GM18502 (cell line): ENCODE data around the gene EGFR.

Source experiments
- ATAC-seq: cut with Tn5 transposase; IDR thresholded peaks from one replicate; pipeline ENCODE4 v1.9.1; 2021; ENCODE audit warnings: mild to moderate bottlenecking; ENCODE audit not compliant: unreplicated experiment, poor library complexity

Gene EGFR

DNA sequence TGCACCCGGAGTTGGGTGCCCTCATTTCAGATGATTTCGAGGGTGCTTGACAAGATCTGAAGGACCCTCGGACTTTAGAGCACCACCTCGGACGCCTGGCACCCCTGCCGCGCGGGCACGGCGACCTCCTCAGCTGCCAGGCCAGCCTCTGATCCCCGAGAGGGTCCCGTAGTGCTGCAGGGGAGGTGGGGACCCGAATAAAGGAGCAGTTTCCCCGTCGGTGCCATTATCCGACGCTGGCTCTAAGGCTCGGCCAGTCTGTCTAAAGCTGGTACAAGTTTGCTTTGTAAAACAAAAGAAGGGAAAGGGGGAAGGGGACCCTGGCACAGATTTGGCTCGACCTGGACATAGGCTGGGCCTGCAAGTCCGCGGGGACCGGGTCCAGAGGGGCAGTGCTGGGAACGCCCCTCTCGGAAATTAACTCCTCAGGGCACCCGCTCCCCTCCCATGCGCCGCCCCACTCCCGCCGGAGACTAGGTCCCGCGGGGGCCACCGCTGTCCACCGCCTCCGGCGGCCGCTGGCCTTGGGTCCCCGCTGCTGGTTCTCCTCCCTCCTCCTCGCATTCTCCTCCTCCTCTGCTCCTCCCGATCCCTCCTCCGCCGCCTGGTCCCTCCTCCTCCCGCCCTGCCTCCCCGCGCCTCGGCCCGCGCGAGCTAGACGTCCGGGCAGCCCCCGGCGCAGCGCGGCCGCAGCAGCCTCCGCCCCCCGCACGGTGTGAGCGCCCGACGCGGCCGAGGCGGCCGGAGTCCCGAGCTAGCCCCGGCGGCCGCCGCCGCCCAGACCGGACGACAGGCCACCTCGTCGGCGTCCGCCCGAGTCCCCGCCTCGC lies at the start of gene EGFR:
Gene EGFR, plus strand, starts transcription at position 657 of the 830 bp plus-strand sequence. CDS start 261 bp downstream, outside the sequence.
- no peak for ATAC-seq

DNA sequence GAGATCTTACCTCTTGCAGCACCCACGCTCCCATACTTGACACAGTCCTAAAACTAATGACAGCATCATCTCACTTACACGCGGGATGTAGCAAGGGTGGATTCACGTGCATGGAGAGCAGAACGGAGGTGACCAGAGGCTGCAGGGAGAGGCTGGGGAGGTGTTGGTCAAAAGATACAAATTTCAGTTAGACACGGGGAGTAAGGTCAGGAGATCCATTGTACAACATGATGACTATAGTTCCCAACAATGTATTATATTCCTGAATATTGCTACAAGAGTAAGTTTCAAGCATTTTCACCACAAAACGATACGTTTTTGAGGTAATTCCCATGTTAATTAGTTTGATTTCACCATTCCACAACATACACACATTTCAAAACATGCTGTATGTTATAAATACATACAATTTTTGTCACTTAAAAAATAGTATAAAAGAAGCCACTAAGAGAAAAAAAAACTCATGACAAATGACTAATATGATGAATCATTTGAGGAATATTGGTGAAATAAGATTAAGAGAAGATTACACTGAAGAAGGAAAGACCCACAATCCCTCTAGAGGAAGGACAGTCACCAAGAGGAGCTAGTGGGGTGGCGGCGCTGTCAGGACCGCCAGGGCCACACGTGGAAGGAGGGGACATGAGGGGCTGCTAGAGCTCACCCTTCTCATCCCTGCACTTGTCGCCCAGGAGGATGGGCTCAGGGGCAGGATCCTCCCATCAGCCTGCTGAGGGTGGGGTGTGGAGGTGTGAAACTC lies 49.4 kb upstream of the EGFR start:
- ATAC-seq: no peak

DNA sequence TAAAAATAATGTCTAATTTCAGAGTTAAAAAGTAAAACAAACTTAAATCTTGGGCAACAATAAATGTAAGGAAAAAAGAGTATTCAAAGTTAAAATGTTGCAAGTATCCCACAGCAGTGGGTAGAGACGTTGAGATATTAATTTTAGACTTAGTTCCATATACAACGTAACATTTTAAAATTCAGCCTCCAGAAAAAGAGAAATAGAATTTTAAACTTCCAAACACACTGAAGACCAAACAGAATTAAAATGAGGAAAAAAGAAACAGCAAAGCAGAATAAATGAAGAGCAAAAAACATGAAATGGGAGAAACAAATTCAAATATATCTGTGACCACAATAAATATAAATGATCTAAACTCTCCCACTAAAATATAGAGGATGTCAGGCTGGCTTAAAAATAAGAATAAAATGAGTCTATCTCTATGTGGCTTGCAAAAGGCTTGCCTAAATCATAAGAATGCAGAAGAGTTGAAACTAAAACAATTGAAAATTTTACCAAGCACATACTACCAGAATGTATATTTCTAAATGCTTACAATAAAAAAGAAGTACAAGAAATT lies 46.0 kb upstream of the EGFR start:
- no peak for ATAC-seq

DNA sequence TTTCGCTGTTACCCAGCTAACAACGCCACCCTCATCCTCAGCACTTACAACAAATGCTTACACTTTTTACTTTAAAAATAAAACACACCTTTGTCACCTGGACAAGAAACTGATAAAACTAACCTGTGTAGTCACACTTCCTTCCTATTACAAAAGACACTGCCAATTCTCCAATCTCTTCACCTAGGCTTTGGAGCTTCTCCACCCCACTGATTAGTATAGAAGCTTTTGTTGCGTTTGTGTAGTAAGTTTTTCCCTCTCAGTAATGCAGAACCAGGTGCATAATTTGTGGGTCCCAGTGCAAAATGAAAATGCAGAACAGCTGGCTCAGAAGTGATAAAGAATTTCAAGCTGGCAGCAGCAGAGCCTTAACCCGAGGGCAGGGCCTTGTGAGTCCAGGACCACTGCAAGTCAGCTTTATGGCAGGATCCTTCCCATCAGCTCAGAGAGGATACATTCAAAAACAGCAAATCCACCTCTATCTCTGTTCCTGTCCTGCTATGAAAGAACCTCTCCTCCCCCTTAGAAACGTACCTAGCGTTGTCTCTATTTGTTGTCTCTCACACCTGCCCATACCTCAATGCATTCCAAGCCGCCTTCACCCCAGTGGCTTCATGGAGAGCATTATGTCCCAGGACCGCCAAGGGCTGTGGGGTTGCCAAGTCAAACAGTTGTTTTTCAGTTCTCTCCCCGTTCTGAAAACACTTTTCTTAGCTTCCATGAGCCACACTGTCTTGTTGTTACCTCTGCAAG lies 40.3 kb upstream of the EGFR start:
- no peak for ATAC-seq

DNA sequence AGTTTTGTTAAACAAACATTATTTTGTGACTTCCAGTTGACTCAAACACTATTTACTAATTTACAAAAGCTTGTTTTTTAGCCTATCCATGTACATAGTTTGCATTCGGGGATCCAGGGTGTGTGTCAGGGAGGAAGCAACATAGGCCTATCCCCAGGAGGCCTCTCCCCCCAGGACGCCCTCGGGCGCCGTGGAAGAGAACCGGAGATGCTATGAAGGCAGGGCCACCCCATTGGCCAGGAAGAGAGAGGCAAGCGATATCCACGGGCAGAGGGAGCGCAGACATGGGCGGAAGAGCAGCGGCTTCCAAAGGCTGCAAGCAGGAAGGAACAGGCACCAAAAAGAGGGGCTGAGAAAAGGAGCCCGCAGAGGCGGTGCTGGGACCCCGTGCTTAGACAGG lies 38.3 kb upstream of the EGFR start:
- ATAC-seq: no peak

DNA sequence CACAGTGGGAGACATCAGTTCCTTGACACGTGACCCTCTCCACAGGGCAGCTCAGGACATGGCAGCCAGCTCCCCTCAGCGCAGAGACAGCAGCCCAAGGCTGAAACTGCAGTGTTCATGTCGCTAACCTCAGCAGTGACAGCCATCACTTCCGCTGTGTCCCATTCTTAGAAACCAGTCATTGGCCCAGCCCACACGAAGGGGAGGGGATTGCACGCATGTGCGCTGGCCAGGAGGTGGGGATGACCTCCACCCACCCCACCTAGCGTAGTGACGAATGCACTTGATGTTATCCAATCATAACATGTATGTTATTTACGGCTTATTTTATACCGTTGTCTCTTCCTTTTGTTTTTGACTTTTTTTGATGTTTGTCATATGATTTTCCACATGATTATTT lies 36.9 kb upstream of the EGFR start:
- no peak for ATAC-seq

DNA sequence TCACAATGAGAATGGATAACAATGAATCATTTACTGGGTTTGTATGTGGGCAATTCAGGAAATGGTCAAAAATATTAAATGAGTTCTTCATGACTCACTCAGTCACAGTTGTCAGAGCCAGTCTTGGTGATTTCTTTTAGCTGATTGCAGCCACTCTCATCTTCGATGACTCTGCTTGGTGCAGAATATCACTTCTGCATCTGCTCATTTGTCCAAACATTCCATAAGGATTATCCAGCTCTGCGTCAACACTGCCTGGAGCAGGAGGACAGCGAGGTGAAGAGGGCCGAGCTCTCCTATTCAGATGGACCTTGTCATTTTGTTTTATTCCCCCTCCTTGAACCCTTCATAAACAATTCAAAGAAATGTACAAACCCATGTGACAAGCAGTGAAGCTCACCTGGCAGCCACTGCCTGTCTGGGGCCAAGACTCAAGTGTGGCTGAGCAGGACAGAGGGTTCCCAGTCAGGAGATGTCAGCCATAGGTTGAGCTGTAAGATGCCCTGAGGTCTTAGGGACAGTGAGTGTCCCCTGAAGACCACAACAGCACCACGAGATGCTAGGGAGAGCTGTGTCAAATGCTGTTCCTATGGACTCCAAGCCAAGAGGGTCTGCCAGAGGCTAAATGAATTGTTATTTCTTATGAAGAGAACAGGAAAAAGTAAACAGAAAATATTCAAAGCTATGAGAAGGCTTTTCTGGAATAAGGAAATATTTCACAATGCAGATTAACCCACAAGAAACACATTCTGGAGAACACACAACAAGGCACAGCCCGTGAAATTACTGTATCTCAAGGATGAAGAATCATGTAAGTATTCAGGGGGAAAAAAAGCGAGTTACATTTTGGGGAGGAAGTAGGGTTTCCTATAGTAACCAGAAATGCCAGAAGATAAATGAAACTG lies 33.1 kb upstream of the EGFR start:
- no peak for ATAC-seq

DNA sequence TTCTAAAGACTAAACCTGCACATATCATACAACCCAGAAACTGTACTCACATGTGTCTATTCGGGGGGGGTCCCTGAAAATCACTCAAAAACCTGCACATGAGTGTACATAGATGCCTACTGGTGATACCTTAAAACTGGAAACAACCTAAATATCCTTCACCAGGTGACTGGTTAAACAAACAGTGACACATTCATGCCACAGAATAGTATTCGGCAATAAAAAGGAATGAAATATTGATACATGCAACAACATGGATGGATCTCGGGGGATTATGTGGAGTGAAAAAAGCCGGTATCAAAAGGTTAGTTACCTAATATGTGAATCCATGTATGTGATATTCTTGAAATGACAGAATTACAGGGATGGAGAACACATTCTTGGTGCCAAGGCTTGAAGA lies 32.1 kb upstream of the EGFR start:
- ATAC-seq: no peak

DNA sequence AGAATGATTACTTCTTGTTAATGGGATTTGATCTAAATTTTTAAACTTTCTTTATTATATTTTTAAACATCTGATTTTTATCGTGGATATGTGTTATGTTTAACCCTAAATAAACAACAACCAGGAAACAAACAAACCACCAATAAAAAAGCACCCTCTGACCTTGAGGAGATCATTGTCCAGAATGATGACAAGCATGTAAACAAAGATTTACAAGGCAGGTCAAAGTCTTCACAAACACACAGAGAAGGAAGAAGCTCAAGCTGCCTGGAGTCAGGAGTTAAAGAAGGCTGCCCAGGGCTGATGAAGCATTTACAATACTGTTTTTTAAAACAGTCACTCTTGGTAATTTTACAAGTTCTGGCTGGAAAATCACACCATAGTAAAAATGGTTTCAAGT lies 31.0 kb upstream of the EGFR start:
- ATAC-seq: no peak

DNA sequence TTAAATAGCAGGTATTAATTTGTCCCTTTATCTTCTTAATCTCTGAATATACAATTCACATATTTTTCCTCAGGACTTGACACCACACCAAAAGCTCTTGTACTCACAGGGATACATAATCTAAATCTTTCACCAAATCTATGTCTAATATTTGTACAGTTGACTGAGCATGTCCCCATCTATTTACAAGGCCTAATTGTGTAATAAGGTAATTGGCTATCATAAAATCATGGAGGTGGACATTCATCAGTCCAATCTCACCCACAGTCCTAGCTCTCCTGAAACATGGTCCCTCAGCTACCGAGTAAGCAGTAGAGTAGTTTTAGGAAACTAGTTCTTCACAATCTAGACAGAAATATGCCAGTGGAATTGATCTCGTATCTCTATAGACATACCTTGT lies 30.3 kb upstream of the EGFR start:
- ATAC-seq: no peak

DNA sequence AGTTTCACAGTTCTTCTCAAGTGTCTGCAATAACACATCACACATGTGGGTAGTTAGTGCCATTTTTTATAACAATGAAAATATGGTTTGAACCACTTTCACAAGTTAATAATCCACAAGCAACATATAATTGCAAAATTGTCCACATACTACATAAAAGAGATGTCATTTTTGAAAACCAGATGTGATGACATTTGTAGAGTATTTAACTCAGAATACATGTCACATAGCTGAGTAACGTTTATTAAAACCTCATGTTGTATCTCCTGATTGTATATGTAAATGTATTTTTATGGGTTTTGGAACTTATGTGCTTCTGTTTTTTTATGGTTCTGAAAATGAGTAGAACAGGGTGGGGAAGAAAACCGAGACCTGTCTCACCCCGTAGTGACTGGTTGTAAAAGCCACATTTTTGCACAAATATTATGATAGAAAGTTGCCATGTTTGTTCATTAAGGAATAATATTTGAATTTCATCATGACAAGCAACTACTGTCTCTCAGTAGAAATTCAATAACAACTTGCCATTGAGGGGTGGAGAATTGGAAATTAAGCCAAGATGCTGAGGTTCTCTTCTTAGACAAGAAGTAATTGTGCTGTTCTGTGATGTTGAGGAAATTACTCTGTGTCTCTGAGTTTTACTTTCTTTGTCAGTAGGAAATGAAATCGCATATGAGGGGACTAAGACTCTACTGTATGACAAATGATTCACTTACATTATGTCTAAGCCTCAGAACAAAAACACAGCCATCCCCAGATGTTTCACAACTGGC lies 29.2 kb upstream of the EGFR start:
- ATAC-seq: no peak

DNA sequence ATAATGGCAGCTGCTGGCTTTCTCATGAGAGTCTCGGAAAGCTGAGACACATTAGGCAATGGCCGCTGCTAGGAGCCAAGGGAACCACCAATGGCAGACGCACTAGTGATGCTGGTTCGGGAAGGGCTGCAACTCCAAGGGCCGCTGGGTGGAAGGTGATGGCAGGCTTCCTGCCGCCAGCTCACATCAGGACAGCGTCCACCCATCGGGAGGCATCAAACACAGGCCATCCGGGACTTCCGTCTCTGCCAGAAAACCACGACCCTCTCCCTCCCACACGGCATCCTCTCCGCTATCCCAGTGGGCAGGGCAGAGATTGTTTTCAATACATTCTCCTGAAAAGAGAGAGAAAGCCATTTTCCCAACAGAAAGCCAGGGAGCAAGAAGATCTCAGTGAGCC lies 27.5 kb upstream of the EGFR start:
- ATAC-seq: no peak

DNA sequence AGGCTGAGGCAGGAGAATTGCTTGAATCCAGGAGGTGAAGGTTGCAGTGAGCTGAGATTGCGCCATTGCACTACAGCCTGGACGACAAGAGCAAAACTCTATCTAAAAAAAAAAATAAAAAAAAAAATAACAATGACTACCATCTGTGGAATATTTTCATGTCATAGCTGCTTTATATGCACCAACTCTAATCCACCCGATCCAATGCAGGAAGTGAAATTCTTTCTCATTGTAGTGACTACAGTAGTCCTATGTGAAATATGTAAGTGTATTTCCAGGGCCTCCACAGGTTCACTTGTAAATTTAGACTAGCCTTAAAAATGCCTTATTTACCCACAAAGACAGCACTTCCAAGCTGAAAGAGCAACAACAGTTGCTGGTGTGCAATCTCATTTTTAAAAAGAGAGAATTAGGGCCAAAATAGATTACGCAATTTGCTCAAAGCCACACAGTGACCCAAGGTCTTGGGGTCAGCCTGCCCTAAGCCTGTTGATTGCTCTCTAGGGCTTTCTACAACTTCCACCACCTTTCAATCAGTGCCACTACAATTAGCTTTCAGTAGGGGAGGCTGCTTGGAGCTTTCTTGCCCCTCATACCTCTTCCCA lies 25.8 kb upstream of the EGFR start:
- ATAC-seq: no peak

DNA sequence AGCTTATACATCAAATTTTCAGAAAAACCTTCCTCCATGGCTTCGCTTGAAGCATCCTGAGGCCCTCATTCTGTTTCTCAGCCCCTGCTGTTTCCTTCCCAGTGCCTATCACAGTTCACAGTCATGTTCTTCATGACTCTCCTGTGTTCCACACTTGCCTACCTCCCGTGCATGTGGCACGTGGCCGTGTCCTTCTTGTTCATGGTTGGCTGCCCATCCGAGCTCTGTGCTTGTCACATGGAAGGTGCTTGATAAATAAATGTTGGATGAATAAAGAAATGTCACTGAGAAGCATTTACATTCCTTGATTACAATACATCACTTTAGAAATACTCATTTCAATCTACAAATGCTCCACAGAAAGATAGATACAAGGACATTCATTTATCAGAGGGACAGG lies 23.7 kb upstream of the EGFR start:
- no peak for ATAC-seq

DNA sequence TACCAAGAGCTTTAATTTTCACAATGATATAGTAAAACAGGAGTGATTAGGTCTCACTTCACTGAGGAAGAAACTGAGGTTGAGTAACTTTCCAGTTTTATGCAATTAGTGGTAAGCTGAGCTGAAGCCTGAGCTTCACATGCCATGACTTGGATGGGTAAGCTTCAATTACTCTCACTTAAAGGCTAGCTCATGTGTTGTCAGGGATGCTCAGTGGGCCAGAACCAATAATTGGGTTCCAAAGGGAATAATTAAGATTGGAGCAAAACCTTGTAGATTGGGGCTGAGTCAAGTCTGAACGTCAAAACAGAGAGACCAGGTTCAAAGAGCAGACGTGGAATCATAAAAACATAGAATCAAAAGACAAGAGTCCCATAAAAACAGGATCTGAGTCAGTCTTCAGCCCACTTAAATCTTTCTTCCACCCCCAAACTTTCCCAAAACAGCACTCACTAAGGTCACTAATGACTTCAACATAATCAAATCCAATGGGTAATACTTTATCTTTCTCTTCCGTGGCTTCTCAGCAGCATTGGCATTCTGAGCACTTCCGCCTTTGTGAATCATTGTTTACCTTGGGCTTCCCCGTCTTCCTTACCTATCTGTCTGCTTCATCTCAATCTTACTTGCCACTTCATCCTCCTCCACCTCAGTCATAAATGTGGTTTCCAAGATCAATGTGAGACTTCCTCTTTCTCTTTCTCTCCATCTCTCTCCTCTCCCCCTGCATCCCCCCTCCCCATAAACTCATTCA lies 23.0 kb upstream of the EGFR start:
- peak; percentile 97 for ATAC-seq

DNA sequence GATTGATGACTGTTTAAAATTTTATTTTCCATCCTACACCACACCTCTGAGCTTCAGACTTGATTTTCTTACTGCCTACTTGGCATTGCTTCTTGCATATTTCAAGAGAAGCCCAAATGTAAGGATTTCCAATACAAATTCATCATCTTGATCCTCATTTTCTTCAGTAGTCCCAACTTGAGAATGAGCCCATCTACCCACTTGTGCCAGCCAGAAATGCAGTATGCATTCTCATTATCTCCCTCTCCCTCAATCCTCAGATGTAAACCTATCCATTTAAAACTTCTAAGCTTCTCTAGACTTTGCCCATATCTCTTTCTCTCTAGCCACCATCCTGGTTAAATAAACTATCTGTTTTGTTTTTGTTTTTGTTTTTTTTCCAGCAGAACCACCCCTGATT lies 22.4 kb upstream of the EGFR start:
- no peak for ATAC-seq

DNA sequence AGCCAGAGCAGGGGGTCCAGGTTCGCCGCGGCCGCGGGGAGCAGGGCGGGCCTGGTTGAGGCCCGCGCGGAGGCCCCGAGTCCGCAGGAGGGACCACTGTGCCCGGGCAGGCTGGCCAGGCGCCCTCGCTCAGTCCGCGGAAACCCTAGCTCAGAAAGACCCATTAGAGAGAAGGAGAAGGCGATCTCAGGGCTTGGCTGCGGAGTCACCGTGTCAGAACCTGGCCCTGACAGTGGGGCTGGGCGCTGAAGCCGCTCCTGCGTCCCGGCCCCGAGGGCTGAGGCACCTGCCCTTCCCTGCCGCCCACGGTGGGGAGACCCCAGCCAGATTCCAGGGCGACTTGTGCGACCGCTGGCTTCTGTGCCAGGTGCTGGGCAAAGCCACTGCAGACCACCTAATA lies 14.2 kb upstream of the EGFR start:
- ATAC-seq: no peak
